DND-41 (cell line): ENCODE data around the gene ONECUT3.

Experiments
- ATAC-seq: fragments of 200-7000 bp; cut with Tn5 transposase; 3 replicates; pipeline ENCODE4 v1.9.1; 2021; ENCODE audit warnings: low read depth; ENCODE audit not compliant: insufficient read depth
- DNase-seq: peaks from one replicate; pipeline ENCODE4 v3.0.0-alpha.2; 2020
- H2AFZ ChIP-seq: 2 replicates; pipeline ENCODE4 v1.6.0; 2012; ENCODE audit warnings: low read depth, low read length
- H3K27ac ChIP-seq: 2 replicates; pipeline ENCODE4 v1.5.1; 2012; ENCODE audit warnings: low read length, inconsistent platforms
- H3K27me3 ChIP-seq: fragments of 200-600 bp; sonication (generic); 2 replicates; pipeline ENCODE4 v1.6.0; 2012; ENCODE audit warnings: low read length, mild to moderate bottlenecking, inconsistent platforms; ENCODE audit not compliant: insufficient read depth, poor library complexity
- H3K36me3 ChIP-seq: 2 replicates; pipeline ENCODE4 v1.5.1; 2012; ENCODE audit warnings: low read length, inconsistent platforms; ENCODE audit not compliant: insufficient read depth
- H3K4me1 ChIP-seq: 2 replicates; pipeline ENCODE4 v1.5.1; 2012; ENCODE audit warnings: mild to moderate bottlenecking, low read length; ENCODE audit not compliant: insufficient read depth
- H3K4me2 ChIP-seq: 2 replicates; pipeline ENCODE4 v1.6.0; 2012; ENCODE audit warnings: mild to moderate bottlenecking, moderate library complexity, low read length, inconsistent platforms; ENCODE audit not compliant: insufficient read depth
- H3K4me3 ChIP-seq, 2 experiments: fragments of 200-600 bp in 1 of 2; shearing (Covaris generic) in 1 of 2; 2 replicates each; pipeline ENCODE4 v1.5.1; 2012 to 2016; ENCODE audit warnings: inconsistent platforms in 2 of 2, low read length in 2 of 2, mild to moderate bottlenecking in 2 of 2, low read depth in 1 of 2, moderate library complexity in 1 of 2
- H3K79me2 ChIP-seq: 2 replicates; pipeline ENCODE4 v1.6.0; 2012; ENCODE audit warnings: low read length, inconsistent platforms; ENCODE audit not compliant: insufficient read depth
- H3K9ac ChIP-seq: 2 replicates; pipeline ENCODE4 v1.6.0; 2012; ENCODE audit warnings: low read depth, mild to moderate bottlenecking, inconsistent platforms, low read length, moderate library complexity
- H3K9me3 ChIP-seq: 2 replicates; pipeline ENCODE4 v1.5.1; 2012; ENCODE audit warnings: low read length, moderate library complexity, mild to moderate bottlenecking, inconsistent platforms; ENCODE audit not compliant: insufficient read depth, severe bottlenecking
- H4K20me1 ChIP-seq: 2 replicates; pipeline ENCODE4 v1.6.0; 2012; ENCODE audit warnings: low read length; ENCODE audit not compliant: insufficient read depth
- CTCF ChIP-seq: IDR thresholded peaks from 2 replicates; pipeline ENCODE4 v1.5.1; 2012; ENCODE audit warnings: borderline replicate concordance, low read length, moderate library complexity, mild to moderate bottlenecking; ENCODE audit not compliant: poor library complexity, severe bottlenecking; ENCODE audit errors: extremely low read depth
- EZH2 ChIP-seq: IDR thresholded peaks from 3 replicates; pipeline ENCODE4 v1.6.1; 2012; ENCODE audit warnings: borderline replicate concordance, low read depth, mild to moderate bottlenecking, moderate library complexity, low read length, inconsistent platforms; ENCODE audit not compliant: severe bottlenecking

The ONECUT3 gene

GRCh38 chr19:1756705-1757465, 3.6 kb downstream of the ONECUT3 start:
- Histone ChIP-seq H3K9me3 (no peaks in the 10 kb centered on the region), H3K27me3 (peaks cover 5% of the 10 kb centered on the region), H3K36me3 (no peaks in the 10 kb centered on the region), H3K9ac (no peak overlapping the region), H4K20me1 (peaks cover 4% of the 10 kb centered on the region; the same call in 1 of the 2 replicates), H3K79me2 (no peaks in the 10 kb centered on the region), H3K4me1 (no peaks in the 10 kb centered on the region), H2AFZ (no peak overlapping the region), H3K4me3 (no peak overlapping the region), H3K27ac (no peak overlapping the region), H3K4me2 (no peak overlapping the region)
- no peak for DNase-seq
- ATAC-seq = no peak
- TF ChIP-seq CTCF (no peak), EZH2 (no peak)

- no peak for TF ChIP-seq EZH2
- TF ChIP-seq CTCF = no peak
- no peak overlapping the region for H3K4me3 ChIP-seq
- H3K27ac ChIP-seq = no peak overlapping the region
- no peaks in the 10 kb centered on the region for H3K9me3 ChIP-seq
- DNase-seq (no peak), ATAC-seq (no peak)
- H3K4me2 ChIP-seq = no peak overlapping the region
- H3K27me3 ChIP-seq = peaks cover 5% of the 10 kb centered on the region
- H2AFZ ChIP-seq = no peak overlapping the region
- H3K4me1 ChIP-seq = no peaks in the 10 kb centered on the region
- H3K9ac ChIP-seq = no peak overlapping the region
- H4K20me1 ChIP-seq = peaks cover 4% of the 10 kb centered on the region; the same call in 1 of the 2 replicates
- H3K36me3 ChIP-seq = no peaks in the 10 kb centered on the region
- H3K79me2 ChIP-seq = no peaks in the 10 kb centered on the region
Measured at GRCh38 chr19:1757468-1758230, 4.3 kb downstream of the ONECUT3 start.

GRCh38 chr19:1758231-1758577, 4.9 kb downstream of the ONECUT3 start:
- H3K79me2 ChIP-seq = no peaks in the 10 kb centered on the region
- no peaks in the 10 kb centered on the region for H3K36me3 ChIP-seq
- DNase-seq = no peak
- H2AFZ ChIP-seq = no peak overlapping the region
- H3K4me1 ChIP-seq = no peaks in the 10 kb centered on the region
- no peak overlapping the region for H3K4me3 ChIP-seq
- H3K9me3 ChIP-seq = no peaks in the 10 kb centered on the region
- no peak overlapping the region for H3K9ac ChIP-seq
- H3K27ac ChIP-seq = no peak overlapping the region
- H3K4me2 ChIP-seq = no peak overlapping the region
- H3K27me3 ChIP-seq = peaks cover 5% of the 10 kb centered on the region
- no peak for ATAC-seq
- no peak for TF ChIP-seq CTCF
- no peak for TF ChIP-seq EZH2
- H4K20me1 ChIP-seq = peaks cover 4% of the 10 kb centered on the region; the same call in 1 of the 2 replicates
